Sciatic nerve (tissue), 2 donors: ENCODE measurements around the gene HPCAL4. TPM values are rescaled to one million over a fixed set of nuclear protein-coding genes. Genes with fewer than 3 reads are reported as not detected.

Source experiments
- ATAC-seq: fragments of 200-7000 bp; cut with Tn5 transposase; one replicate; pipeline ENCODE4 v1.9.1; 2020; ENCODE audit warnings: mild to moderate bottlenecking, moderate library complexity
- DNase-seq: peaks from one replicate; pipeline ENCODE4 v3.0.0-alpha.2; 2020; ENCODE audit warnings: low spot score
- intact Hi-C: fragments of 100-400 bp; cut with DNase I; formaldehyde crosslinking; loops from one replicate; pipeline ENCODE4 v1.14.2; 2022
- total RNA-seq: library from RNA; stranded (reverse); fragmentation: NEBNext Ultra II Directional; extraction: Animal tissue kit (Norgen Biotek cat#: 25700); gene quantifications from one replicate; pipeline ENCODE4 v1.2.1, GENCODE V29; 2021
- donor health status: DM: no; HTN: no; CAD: no.
- donor health status: DM: no; HTN: no; CAD: no.

HPCAL4 gene
- total RNA-seq, 1 donor from 2014 or later: not detected

- ATAC-seq: peak; percentile 41
- intact Hi-C loops: no loop called here
These were observed 7.5 kb downstream of the HPCAL4 start for GRCh38 chr1:39683591-39684312.

DNA sequence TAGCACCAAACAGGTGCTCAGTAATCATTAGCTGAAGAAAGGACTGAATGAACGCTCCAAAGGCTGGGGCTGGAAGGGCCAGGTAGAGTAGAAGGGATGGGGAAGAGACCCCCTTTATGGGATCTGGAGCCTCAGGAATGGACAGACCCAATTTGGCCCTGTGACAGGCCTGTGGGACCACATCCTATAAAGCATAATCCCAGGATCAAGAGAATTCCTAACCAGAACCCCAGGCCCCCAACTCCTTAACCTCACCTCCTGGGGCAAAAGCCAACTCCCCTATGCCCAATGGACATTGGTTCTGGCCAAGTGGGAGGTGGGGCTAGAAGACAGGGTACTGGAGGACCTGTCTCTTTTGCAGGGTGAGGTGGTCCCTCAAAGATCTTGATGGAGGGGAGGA is 9.2 kb downstream of the HPCAL4 start:
- DNase-seq: no peak
- ATAC-seq: no peak
- intact Hi-C loops: no loop called here

More at GRCh38 chr1:39683591-39684312, 7.5 kb downstream of the HPCAL4 start:
- DNase-seq: no peak

DNA sequence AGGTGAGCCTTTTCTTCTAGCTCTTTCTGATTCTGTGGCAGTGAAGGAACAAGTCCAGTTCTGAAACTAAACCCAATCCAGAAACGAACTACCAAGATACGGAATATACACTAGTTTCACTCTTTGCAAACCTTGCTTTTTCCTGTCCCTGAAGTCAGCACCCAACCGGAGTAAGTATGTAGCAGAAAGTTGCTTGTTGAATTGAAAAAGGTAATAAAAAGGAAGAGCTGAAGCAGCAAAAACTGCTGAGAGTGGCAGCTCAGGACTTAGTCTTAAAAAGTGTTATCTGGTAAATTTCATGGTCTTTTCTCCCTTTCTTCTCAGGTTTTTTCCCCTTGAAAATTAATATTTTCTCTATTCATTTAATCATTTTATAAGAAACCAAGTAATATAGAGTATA is 9.9 kb downstream of the HPCAL4 start:
- intact Hi-C loops: no loop called here
- ATAC-seq (no peak), DNase-seq (no peak)

- no peak for DNase-seq
- no peak for ATAC-seq
- intact Hi-C loops: no loop called here
These were observed 10.5 kb downstream of the HPCAL4 start for GRCh38 chr1:39680751-39681150.

GRCh38 chr1:39679821-39680220 is 11.4 kb downstream of the HPCAL4 start:
- intact Hi-C loops: no loop called here
- DNase-seq: no peak
- ATAC-seq: no peak

DNA sequence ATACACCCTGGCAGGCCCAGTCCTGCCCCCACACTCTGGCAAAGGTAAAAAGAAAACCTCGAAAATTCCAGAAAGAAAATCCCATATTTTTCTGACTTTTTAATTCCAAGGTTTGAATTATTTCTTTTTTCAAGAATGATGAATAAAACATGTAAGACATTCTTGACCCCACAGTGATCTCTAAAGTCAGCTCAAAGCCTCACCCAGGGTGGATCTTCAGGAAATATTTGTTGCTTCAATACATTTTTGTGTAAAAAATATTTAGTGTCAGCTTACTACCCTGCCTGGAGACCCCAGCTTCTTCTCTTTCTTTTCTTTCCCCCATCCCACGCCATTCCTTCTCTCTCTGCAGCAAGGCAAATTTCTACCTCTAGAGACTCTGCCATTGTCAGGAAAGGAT is 12.3 kb downstream of the HPCAL4 start:
- DNase-seq (no peak), ATAC-seq (no peak)
- intact Hi-C loops: no loop called here

DNA sequence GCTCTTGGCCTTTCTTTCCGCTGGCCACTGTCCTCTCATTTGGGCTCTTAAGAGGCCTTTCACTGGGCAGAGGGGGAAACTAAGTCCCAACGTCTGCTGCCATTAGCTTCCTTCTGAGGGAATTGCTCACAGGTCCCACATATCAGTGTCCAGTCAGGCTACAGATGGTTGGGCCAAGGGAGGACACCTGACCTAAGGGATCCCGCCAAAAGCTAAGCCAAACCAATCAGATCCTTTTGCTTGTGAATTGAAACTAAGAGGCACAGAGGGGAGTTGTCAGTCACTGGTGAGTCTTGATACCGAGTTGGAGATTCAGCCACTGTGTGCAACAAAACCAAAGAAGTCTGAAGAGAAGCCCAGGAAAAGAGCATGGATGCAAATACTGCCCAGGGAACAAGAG is 13.6 kb downstream of the HPCAL4 start:
- no peak for DNase-seq
- ATAC-seq: no peak
- intact Hi-C loops: no loop called here

DNA sequence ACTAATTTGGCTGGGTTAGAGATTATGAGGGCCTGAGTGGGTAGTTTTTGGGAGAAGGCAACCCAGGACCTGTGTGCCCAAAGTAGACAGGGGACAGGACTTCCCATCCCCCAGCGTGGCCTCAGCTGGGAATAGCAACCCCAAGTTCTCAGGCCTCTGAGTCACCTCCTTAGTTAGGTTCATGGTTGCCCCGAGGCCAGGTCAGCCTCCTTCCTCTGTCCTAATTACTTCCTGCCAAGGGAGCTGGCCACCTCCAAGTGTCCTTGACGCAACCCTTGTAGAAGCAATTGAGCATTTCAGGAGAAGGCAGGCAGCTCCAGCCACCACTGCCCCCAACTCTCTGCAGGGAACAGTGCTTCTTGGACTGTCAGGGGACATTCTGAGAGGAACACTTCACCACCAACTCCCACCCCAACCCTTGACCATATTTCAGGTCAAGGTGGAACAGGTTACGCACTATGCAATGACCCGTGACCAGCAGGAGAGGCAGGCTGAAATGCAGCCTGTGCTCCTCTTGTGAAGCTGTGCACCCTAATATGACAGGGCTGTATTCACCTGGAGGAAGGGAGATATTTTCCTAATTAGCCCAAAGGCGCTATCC is 14.2 kb downstream of the HPCAL4 start:
- DNase-seq (no peak), ATAC-seq (no peak)
- intact Hi-C loops: no loop called here

- ATAC-seq: no peak
- DNase-seq: no peak
These were observed 16.0 kb downstream of the HPCAL4 start for GRCh38 chr1:39675220-39675619.

GRCh38 chr1:39673215-39673614 is 18.0 kb downstream of the HPCAL4 start:
- ATAC-seq (no peak), DNase-seq (no peak)
- intact Hi-C loops: no loop called here

More at GRCh38 chr1:39675220-39675619, 16.0 kb downstream of the HPCAL4 start:
- intact Hi-C loops: no loop called here

DNA sequence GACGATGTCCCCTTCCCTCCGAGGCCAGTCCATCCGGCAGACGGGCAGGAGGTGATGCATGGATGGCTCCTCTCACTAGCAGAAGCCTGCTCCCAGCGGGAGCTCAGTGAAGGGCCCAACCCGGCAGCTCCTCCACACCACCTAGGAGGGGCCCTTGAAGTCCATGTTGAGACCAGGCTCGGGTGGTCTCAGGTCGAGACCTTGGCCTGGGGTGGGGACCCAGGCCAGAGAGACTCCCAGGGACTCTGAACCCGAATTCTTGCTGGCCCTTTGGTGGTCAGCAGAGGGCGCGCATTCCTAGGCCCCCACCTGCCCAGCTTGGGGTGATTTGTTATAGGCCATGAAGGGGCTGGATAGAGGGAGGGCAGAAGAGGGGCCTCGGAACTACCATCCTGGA is 18.7 kb downstream of the HPCAL4 start:
- intact Hi-C loops: no loop called here
- DNase-seq (no peak), ATAC-seq (peak; percentile 25)

- ATAC-seq: peak; percentile 86
- intact Hi-C loops: no loop called here
- DNase-seq: no peak
These were observed 19.3 kb downstream of the HPCAL4 start, which contains the start of gene NT5C1A for GRCh38 chr1:39671793-39672550. NT5C1A (minus strand) TSS chr1:39672107; CDS start chr1:39672038, 69 bp downstream.

- DNase-seq (no peak), ATAC-seq (peak; percentile 68)
- intact Hi-C loops: no loop called here
These were observed 19.8 kb downstream of the HPCAL4 start for GRCh38 chr1:39671433-39671792.

- intact Hi-C loops: no loop called here
- ATAC-seq (no peak), DNase-seq (no peak)
These were observed 20.5 kb downstream of the HPCAL4 start for GRCh38 chr1:39670689-39671088.

DNA sequence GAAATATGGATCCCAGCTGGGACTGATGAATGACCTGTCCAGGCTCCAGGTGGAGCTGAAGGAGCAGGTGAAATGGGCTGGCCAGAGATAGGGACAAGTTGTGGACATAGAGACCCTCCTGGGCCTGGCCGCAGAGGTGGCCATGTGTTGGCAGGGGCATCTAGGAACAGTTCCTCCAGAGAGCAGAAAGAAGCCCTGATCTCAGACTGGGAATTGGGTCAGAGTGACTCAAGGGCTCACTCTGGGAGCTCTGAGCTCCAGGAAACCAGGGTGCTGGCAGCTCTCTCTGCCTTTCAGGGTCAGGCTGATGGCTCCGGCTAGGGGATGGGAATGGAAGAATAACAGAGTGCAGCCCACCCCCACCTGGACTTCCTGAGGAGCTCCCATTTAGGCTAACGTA is 22.3 kb downstream of the HPCAL4 start:
- intact Hi-C loops: no loop called here
- DNase-seq: no peak
- no peak for ATAC-seq

- intact Hi-C loops: no loop called here
- no peak for DNase-seq
- no peak for ATAC-seq
These were observed 23.1 kb downstream of the HPCAL4 start for GRCh38 chr1:39668111-39668510.

DNA sequence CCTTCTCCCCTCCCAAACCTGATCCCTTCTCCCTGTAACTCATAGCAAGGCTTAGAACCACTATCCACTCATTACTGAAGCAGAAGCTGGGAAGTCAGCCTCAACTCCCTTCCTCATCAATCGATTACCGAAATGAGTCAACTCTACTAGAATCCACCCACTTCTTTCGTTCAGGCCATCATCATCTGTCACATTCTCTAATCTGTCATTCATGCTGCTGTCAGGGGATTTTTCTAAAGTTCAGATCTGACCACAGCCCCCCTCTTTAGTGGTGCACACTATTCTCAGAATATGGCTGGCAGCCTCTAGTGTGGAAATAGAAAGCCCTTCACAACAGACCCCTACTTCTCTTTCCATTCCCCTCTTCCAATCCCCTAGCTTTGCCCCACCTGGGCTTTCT is 24.5 kb downstream of the HPCAL4 start:
- intact Hi-C loops: no loop called here
- no peak for ATAC-seq
- no peak for DNase-seq

DNA sequence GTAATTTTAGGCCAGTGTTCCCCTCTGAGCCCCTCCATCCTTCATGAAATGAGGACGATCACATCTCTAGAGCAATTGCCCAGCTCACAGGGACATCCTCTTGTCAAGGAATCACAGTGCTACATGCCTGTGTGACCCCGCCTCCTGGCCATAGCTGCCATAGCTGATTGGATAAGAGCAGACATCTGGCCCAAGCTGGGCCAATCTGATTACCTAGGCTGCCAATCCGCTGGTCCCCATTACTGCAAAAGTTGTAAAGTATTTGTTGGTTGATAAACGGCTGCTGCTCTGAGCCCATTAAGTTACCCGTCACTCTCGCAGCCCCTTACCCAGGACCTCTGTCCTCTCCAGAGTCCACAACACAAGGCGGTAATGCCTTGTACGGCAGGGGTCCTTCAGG is 27.7 kb downstream of the HPCAL4 start:
- DNase-seq (no peak), ATAC-seq (no peak)
- intact Hi-C loops: no loop called here

DNA sequence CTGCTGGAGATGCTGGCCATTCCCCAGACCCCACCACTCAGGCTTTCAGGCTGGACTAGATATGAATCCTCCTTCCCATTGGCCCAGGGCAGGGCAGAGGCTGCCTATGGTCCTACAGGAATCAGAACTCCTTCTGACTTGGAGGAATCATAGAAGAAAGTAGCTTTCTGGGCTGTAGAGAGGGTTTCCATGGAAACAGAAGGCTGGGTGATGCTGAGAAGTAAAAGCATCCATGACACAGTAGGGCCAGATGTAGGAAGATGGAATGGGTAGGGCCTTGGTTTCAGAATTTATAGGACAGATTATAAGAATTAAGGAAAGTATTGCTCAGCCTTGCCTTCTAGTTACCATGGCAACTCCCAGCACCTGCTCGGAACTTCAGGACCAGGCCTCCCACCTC is 28.4 kb downstream of the HPCAL4 start:
- intact Hi-C loops: no loop called here
- ATAC-seq (no peak), DNase-seq (no peak)

- intact Hi-C loops: no loop called here
- DNase-seq: no peak
- no peak for ATAC-seq
These were observed 31.7 kb downstream of the HPCAL4 start for GRCh38 chr1:39659538-39659937.
